Activated CD4-positive, alpha-beta memory T cell treated with anti-CD3 and anti-CD28 coated beads for 36 hours (primary cell): Measurements from ENCODE around the gene CIRBP. TPM values are rescaled to one million over a fixed set of nuclear protein-coding genes. Genes with fewer than 3 reads are reported as not detected.

Experiments used
- CTCF ChIA-PET: fragments of 350-600 bp; sonication (Branson Sonifier 250); formaldehyde crosslinking; loops from one replicate; lab custom pipeline; 2021; ENCODE audit warnings: antibody characterized with exemption, inconsistent platforms; lab: Charles Lee
- POLR2A ChIA-PET: fragments of 350-600 bp; sonication (Branson Sonifier 250); formaldehyde crosslinking; loops from one replicate; lab custom pipeline; 2021; ENCODE audit warnings: antibody characterized with exemption; lab: Charles Lee
- DNase-seq: peaks from one replicate; pipeline ENCODE4 v3.0.0-alpha.2; 2020
- H3K27ac Mint-ChIP-seq: one replicate; pipeline ENCODE4 v1.8.0; 2021; ENCODE audit warnings: mixed read lengths
- H3K27me3 Mint-ChIP-seq: one replicate; pipeline ENCODE4 v1.8.0; 2021; ENCODE audit warnings: mixed read lengths
- H3K36me3 Mint-ChIP-seq: one replicate; pipeline ENCODE4 v1.8.0; 2021; ENCODE audit warnings: mixed read lengths
- H3K4me1 Mint-ChIP-seq: one replicate; pipeline ENCODE4 v1.8.0; 2021; ENCODE audit warnings: low read depth, mixed read lengths
- H3K4me3 Mint-ChIP-seq: one replicate; pipeline ENCODE4 v1.8.0; 2021; ENCODE audit warnings: mild to moderate bottlenecking, mixed read lengths
- H3K9me3 Mint-ChIP-seq: one replicate; pipeline ENCODE4 v1.8.0; 2021; ENCODE audit warnings: mixed read lengths
- intact Hi-C: fragments of 100-400 bp; cut with micrococcal nuclease; formaldehyde crosslinking; loops from one replicate; pipeline ENCODE4 v1.15.1; 2023
- total RNA-seq, 2 experiments: library from RNA; stranded (reverse); gene quantifications; one replicate each; pipeline ENCODE4 v1.2.3, GENCODE V29; 2021

Gene CIRBP
- total RNA-seq, 2 experiments from 2014 or later, result 171 to 173 TPM

GRCh38 chr19:1308718-1309117, 39.6 kb downstream of the CIRBP start:
- no peaks in the 10 kb centered on the region for H3K36me3 Mint-ChIP-seq
- DNase-seq, result no peak
- H3K27me3 Mint-ChIP-seq, result no peaks in the 10 kb centered on the region
- intact Hi-C loops, result no loop called here
- ChIA-PET POLR2A (no interaction called here), CTCF (no interaction called here)
- no peaks in the 10 kb centered on the region for H3K4me1 Mint-ChIP-seq
- no peak overlapping the region for H3K4me3 Mint-ChIP-seq
- H3K27ac Mint-ChIP-seq, result no peak overlapping the region
- no peaks in the 10 kb centered on the region for H3K9me3 Mint-ChIP-seq

GRCh38 chr19:1309977-1310852, 41.1 kb downstream of the CIRBP start:
- no peaks in the 10 kb centered on the region for H3K36me3 Mint-ChIP-seq
- peaks cover 2% of the 10 kb centered on the region for H3K27me3 Mint-ChIP-seq

GRCh38 chr19:1310853-1311180, 41.7 kb downstream of the CIRBP start:
- H3K27me3 Mint-ChIP-seq, result peaks cover 2% of the 10 kb centered on the region
- H3K27ac Mint-ChIP-seq, result no peak overlapping the region
- DNase-seq, result no peak
- CTCF ChIA-PET, result no interaction called here
- H3K9me3 Mint-ChIP-seq, result no peaks in the 10 kb centered on the region
- intact Hi-C loops, result no loop called here
- H3K36me3 Mint-ChIP-seq, result no peaks in the 10 kb centered on the region
- POLR2A ChIA-PET, result no interaction called here
- H3K4me1 Mint-ChIP-seq, result no peaks in the 10 kb centered on the region
- no peak overlapping the region for H3K4me3 Mint-ChIP-seq

More at GRCh38 chr19:1309977-1310852, 41.1 kb downstream of the CIRBP start:
- ChIA-PET CTCF (no interaction called here), POLR2A (no interaction called here)
- intact Hi-C loops, result no loop called here
- H3K27ac Mint-ChIP-seq, result no peak overlapping the region
- DNase-seq, result no peak
- no peak overlapping the region for H3K4me3 Mint-ChIP-seq
- no peaks in the 10 kb centered on the region for H3K9me3 Mint-ChIP-seq
- no peaks in the 10 kb centered on the region for H3K4me1 Mint-ChIP-seq

GRCh38 chr19:1311543-1312091, 42.5 kb downstream of the CIRBP start:
- no peaks in the 10 kb centered on the region for H3K9me3 Mint-ChIP-seq
- POLR2A ChIA-PET, result no interaction called here

DNA sequence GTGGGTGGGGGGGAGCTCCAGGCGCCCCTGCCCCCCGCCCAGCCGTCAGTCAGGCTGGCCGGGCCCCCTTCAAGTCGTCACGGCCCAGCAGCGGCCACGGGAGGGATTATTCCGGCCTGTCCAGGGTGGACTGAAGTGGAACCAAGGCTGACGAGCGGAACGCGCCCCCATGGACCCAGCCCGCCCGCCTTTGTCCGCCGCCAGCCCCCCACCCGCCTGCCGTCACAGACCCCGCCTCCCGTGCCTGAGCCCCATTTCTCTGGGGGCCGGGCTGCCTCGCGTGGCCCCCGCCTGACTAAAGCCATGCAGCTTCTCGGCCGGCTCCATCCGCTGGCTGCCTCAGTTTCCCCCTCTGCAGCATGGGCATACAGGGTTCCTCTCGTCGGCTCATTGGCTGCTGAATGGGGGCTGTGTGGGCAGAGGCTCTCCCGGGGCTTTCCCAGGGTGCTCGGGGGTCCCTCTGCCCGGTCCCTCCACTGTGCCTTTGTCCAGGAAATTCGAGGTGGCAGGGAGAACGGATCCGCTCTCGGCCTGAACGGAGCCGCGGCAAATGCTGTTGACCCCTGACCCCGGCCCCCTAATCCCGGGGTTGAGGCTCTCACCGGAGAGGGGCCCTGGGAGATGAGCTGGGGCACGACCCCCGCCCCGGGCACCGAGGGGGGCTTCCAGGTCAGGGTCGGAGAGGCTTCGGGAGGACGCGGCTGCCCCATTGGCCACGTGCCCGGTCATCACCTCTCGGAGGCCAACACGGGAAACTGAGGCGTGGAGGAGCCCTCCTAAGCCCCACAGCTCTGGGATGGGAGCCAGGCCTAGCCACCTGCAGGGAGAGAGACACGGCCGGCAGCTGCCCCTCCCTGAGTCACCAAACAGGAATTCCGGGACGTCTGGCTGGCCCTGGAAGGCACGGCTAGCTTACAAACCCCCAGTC, 43.9 kb downstream of the CIRBP start:
- Mint-ChIP-seq H3K4me3 (no peak overlapping the region), H3K4me1 (no peaks in the 10 kb centered on the region), H3K9me3 (no peaks in the 10 kb centered on the region), H3K27ac (no peak overlapping the region), H3K36me3 (no peaks in the 10 kb centered on the region), H3K27me3 (peaks cover 13% of the 10 kb centered on the region)
- ChIA-PET POLR2A (no interaction called here), CTCF (no interaction called here)
- DNase-seq, result no peak
- intact Hi-C loops, result no loop called here

More at GRCh38 chr19:1311543-1312091, 42.5 kb downstream of the CIRBP start:
- Mint-ChIP-seq H3K36me3 (no peaks in the 10 kb centered on the region), H3K4me1 (no peaks in the 10 kb centered on the region), H3K27me3 (peaks cover 3% of the 10 kb centered on the region), H3K4me3 (no peak overlapping the region), H3K27ac (no peak overlapping the region)
- intact Hi-C loops, result no loop called here
- CTCF ChIA-PET, result no interaction called here
- DNase-seq, result no peak

DNA sequence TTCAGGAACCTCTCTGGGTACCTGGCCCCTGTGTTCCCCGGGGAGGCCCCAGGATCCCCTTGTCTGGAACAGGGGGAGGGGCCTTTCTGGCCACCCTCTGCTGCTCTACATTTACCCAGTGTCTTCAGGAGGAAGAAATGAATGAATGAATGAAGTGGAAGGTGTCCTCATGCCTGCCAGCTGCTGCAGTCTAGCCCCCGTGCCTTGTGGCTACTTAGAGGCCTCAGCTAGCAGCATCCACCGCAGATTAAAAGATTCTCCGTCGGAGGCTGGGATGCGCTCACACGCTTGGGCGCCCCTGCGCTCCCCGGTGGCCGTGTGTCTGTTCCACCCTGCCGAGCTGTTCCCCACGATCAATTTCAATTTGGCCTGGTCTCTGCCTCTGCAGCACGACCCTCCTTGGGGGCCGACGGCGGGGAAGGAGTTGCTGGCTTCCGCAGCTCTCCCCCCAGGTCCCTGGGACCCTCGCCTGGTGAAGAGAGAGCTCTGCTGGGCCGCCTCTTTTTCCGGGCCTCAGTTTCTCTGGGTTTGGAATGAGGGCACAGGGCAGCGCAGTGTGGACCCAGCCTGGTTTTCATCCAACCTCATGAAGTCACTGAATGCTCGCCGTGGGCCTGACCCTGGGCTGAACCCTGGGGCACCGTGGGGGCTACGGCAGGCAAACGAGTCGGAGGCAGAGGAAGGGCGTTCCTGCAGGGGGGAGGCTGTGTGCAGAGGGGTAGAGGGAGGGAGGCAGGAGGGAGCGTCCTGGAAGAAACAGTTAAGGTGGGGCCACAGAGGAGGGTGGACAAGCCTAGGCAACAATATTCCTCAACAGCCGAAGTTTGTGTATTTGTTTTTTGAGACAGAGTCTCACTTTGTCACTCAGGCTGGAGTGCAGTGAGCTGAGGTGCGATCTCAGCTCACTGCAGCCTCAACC, 44.8 kb downstream of the CIRBP start:
- H3K27me3 Mint-ChIP-seq, result peaks cover 19% of the 10 kb centered on the region
- POLR2A ChIA-PET, result no interaction called here
- CTCF ChIA-PET, result no interaction called here

DNA sequence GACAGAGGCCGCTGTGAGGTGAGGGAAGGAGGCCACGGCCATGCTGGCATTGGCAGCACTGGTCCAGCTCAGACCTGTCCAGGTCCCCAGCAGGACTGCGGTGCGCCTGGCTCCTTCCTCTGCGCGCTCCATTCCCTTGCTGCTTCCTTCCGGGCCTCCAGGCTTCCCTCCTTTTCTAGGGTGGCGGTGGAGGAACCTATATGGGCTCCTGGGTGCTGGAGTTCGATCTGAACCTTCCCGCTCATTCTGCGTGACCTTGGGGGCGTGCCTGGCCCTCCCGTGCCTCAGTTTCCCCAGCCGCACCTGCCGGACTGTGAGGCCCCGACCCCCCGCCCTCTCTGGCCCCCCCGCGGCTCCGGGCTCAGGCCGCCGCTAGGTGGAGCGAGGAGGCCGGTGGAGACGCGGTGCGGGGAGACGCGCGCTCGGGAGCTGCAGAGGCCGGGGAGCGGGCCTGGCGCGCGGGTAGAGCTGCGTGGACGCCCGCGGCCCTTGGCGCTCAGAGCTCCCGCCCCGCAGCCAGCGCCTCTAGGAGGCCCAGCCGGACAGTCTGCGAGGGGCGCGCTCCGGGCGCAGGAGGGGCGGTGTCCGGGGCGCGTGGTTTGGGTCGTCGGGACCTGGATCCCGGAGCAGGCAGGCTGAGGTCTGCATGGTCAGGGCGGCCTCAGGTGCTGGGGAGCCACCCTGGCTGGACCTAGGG, 46.5 kb downstream of the CIRBP start:
- no peaks in the 10 kb centered on the region for H3K36me3 Mint-ChIP-seq
- ChIA-PET POLR2A (no interaction called here), CTCF (interaction anchor here (0.7 to 1.6 kb wide), 5 partner anchors 36 to 356 kb away, joined by 3 to 4 read pairs (median 3); partner anchors contain the start of gene NDUFS7)
- H3K9me3 Mint-ChIP-seq, result no peaks in the 10 kb centered on the region
- peaks cover 25% of the 10 kb centered on the region for H3K27me3 Mint-ChIP-seq
- H3K27ac Mint-ChIP-seq, result no peak overlapping the region
- no peak overlapping the region for H3K4me3 Mint-ChIP-seq
- DNase-seq, result peak; percentile 42
- intact Hi-C loops, result no loop called here
- H3K4me1 Mint-ChIP-seq, result no peaks in the 10 kb centered on the region

More for the DNA sequence above, 44.8 kb downstream of the CIRBP start:
- Mint-ChIP-seq H3K27ac (no peak overlapping the region), H3K4me3 (no peak overlapping the region), H3K9me3 (no peaks in the 10 kb centered on the region), H3K4me1 (no peaks in the 10 kb centered on the region), H3K36me3 (no peaks in the 10 kb centered on the region)
- intact Hi-C loops, result no loop called here
- DNase-seq, result no peak

DNA sequence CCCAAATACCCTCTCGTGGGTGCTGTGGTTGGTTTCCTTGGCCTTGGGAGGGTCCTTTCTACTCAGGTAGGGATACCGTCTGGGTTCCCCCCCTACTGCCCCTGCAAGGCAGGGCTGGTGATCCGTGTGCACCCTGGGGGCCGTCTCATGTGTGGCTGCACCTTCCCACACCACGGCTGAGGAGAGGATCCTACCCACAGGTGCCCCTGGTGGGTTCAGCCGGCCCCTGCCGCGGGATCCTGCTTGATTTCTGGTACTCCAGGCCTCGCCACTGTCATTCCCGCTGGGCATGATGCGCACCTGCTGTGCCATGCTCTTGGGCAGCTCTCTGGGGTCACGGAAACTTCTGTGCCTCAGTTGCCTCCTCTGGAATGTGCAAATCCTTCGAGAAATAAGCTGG, 47.3 kb downstream of the CIRBP start:
- ChIA-PET CTCF (interaction anchor here (1.6 kb wide), 1 partner anchor 356 kb away, joined by 3 read pairs; no protein-coding TSS in a partner anchor), POLR2A (no interaction called here)
- no peak overlapping the region for H3K4me3 Mint-ChIP-seq
- peaks cover 28% of the 10 kb centered on the region for H3K27me3 Mint-ChIP-seq
- no peaks in the 10 kb centered on the region for H3K4me1 Mint-ChIP-seq
- H3K9me3 Mint-ChIP-seq, result no peaks in the 10 kb centered on the region
- no peak overlapping the region for H3K27ac Mint-ChIP-seq
- H3K36me3 Mint-ChIP-seq, result no peaks in the 10 kb centered on the region
- intact Hi-C loops, result no loop called here
- DNase-seq, result no peak

DNA sequence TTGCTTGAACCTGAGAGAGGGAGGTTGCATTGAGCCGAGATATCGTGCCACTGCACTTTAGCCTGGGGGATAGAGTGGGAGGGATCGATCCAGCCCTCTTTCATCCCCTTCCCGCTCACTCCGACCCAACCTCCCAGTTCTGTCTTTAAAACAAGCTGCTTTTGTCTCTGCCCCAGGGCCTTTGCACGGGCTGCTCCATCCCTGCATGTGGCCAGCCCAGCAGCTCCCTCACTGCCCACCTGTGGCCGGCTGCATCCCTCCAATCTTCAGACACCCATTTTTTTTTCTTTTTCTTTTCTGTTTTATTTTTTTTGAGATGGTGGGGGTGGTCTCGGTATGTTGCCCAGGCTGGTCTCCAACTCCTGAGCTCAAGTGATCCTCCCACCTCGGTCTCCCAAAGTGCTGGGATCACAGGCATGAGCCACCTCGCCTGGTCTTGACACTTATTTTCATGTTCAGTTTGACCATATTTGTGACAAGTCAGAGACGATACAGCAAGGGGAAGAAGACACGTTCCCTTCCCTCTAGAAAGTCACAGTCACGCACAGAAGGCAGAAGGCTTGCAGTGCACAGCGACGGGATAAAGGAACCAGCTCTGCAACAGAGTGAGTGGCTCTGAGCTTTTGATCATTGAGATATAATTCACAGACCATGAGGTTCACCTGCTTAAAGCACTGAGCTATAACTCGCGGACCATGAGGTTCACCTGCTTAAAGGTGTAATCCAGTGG, 48.3 kb downstream of the CIRBP start:
- Mint-ChIP-seq H3K4me1 (no peaks in the 10 kb centered on the region), H3K4me3 (no peak overlapping the region), H3K36me3 (no peaks in the 10 kb centered on the region), H3K27me3 (peaks cover 30% of the 10 kb centered on the region), H3K27ac (no peak overlapping the region), H3K9me3 (no peaks in the 10 kb centered on the region)
- no peak for DNase-seq
- ChIA-PET CTCF (interaction anchor here (1.6 kb wide), 1 partner anchor 355 kb away, joined by 3 read pairs; no protein-coding TSS in a partner anchor), POLR2A (no interaction called here)
- intact Hi-C loops, result no loop called here

GRCh38 chr19:1318678-1319471, 49.7 kb downstream of the CIRBP start:
- ChIA-PET POLR2A (no interaction called here), CTCF (no interaction called here)
- Mint-ChIP-seq H3K4me3 (no peak overlapping the region), H3K27ac (no peak overlapping the region), H3K27me3 (peaks cover 35% of the 10 kb centered on the region), H3K9me3 (no peaks in the 10 kb centered on the region), H3K36me3 (no peaks in the 10 kb centered on the region), H3K4me1 (no peaks in the 10 kb centered on the region)
- no peak for DNase-seq
- intact Hi-C loops, result no loop called here
